SK-N-SH (cell line): ENCODE data around the gene GPRIN3. TPM values are rescaled to one million over a fixed set of nuclear protein-coding genes. Genes with fewer than 3 reads are reported as not detected.

Source experiments
- CTCF ChIA-PET: fragments of 300-600, 350-600 bp; formaldehyde crosslinking; extraction: SDS; loops from one replicate; lab custom pipeline; 2021; lab: Yijun Ruan, JAX
- POLR2A ChIA-PET: fragments of 350-600 bp; sonication (Branson Sonifier 250); formaldehyde crosslinking; extraction: SDS; loops from one replicate; lab custom pipeline; 2020; ENCODE audit warnings: antibody characterized with exemption, inconsistent platforms; lab: Yijun Ruan, JAX
- DNase-seq: peaks from one replicate; pipeline ENCODE4 v3.0.0; 2012
- H2AFZ ChIP-seq: fragments of 200-600 bp; sonication (generic); 2 replicates; pipeline ENCODE4 v1.8.1; 2016; ENCODE audit warnings: antibody characterized with exemption, mild to moderate bottlenecking, low read depth
- H3F3A ChIP-seq: fragments of 200-600 bp; sonication (generic); replicated peaks from 2 replicates; pipeline ENCODE3; 2016; ENCODE audit warnings: antibody characterized with exemption, mild to moderate bottlenecking; ENCODE audit not compliant: insufficient read depth
- H3K27ac ChIP-seq, 2 experiments: fragments of 200-500 bp in 1 of 2; fragments of 200-600 bp in 1 of 2; sonication (Bioruptor generic) in 1 of 2; sonication (generic), shearing (Covaris generic) in 1 of 2; 2 replicates each; pipeline versions ENCODE4 v1.5.1 to v1.6.1; 2014 to 2016; ENCODE audit warnings: low read depth in 2 of 2, inconsistent platforms in 1 of 2, low read length in 1 of 2, mild to moderate bottlenecking in 1 of 2, mixed read lengths in 1 of 2
- H3K27me3 ChIP-seq: fragments of 200-600 bp; sonication (generic), shearing (Covaris generic); 2 replicates; pipeline ENCODE4 v1.6.1; 2016; ENCODE audit warnings: mixed run types; ENCODE audit not compliant: insufficient read depth
- H3K36me3 ChIP-seq, 2 experiments: fragments of 200-500 bp in 1 of 2; fragments of 200-600 bp in 1 of 2; sonication (Bioruptor generic) in 1 of 2; sonication (generic) in 1 of 2; replicated peaks in 1 of 2; 2 replicates each; pipeline versions ENCODE3 to v1.5.1; 2014 to 2016; ENCODE audit warnings: low read length in 1 of 2, mild to moderate bottlenecking in 1 of 2; ENCODE audit not compliant: insufficient read depth in 2 of 2, control insufficient read depth in 1 of 2
- H3K4me1 ChIP-seq, 2 experiments: fragments of 200-500 bp in 1 of 2; fragments of 200-600 bp in 1 of 2; sonication (Bioruptor generic) in 1 of 2; sonication (generic), shearing (Covaris generic) in 1 of 2; 2 replicates each; pipeline versions ENCODE4 v1.5.1 to v1.6.1; 2014 to 2016; ENCODE audit warnings: low read depth in 1 of 2, low read length in 1 of 2, mixed run types in 1 of 2; ENCODE audit not compliant: insufficient read depth in 2 of 2, control insufficient read depth in 1 of 2
- H3K4me2 ChIP-seq: fragments of 200-600 bp; sonication (generic), shearing (Covaris generic); 2 replicates; pipeline ENCODE4 v1.6.1; 2017; ENCODE audit warnings: mixed run types
- H3K4me3 ChIP-seq, 2 experiments: fragments of 200-500 bp in 1 of 2; fragments of 200-600 bp in 1 of 2; sonication (Bioruptor generic) in 1 of 2; sonication (generic), shearing (Covaris generic) in 1 of 2; 2 replicates each; pipeline versions ENCODE4 v1.5.1 to v1.8.1; 2014 to 2016; ENCODE audit warnings: low read depth in 2 of 2, inconsistent platforms in 1 of 2, low read length in 1 of 2, mild to moderate bottlenecking in 1 of 2, mixed read lengths in 1 of 2, moderate library complexity in 1 of 2
- H3K79me2 ChIP-seq: fragments of 200-600 bp; sonication (generic); 2 replicates; pipeline ENCODE4 v1.8.1; 2017; ENCODE audit warnings: mild to moderate bottlenecking; ENCODE audit not compliant: insufficient read depth
- H3K9ac ChIP-seq: fragments of 200-600 bp; sonication (generic); 2 replicates; pipeline ENCODE4 v1.6.1; 2017; ENCODE audit warnings: mixed run types
- H3K9me2 ChIP-seq: fragments of 200-600 bp; sonication (generic); 2 replicates; pipeline ENCODE4 v1.6.1; 2017; ENCODE audit warnings: mixed run types
- H3K9me3 ChIP-seq: fragments of 200-600 bp; sonication (generic); 2 replicates; pipeline ENCODE4 v1.6.1; 2017; ENCODE audit warnings: mixed run types, mild to moderate bottlenecking, moderate library complexity
- H4K20me1 ChIP-seq: fragments of 200-600 bp; sonication (generic); 2 replicates; pipeline ENCODE4 v1.6.1; 2017; ENCODE audit warnings: mild to moderate bottlenecking, mixed run types; ENCODE audit not compliant: insufficient read depth
- CHD2 ChIP-seq: fragments of 150-350 bp; IDR thresholded peaks from 2 replicates; pipeline ENCODE4 v1.6.1; 2018; ENCODE audit warnings: low read length; ENCODE audit not compliant: partially characterized antibody
- CTCF ChIP-seq: fragments of 200-600 bp; sonication (generic); IDR thresholded peaks from 2 replicates; pipeline ENCODE4 v1.6.1; 2017; ENCODE audit warnings: antibody characterized with exemption, mild to moderate bottlenecking, moderate library complexity
- ELF1 ChIP-seq: IDR thresholded peaks from 2 replicates; pipeline ENCODE4 v1.4.0; 2012
- JUND ChIP-seq: IDR thresholded peaks from 2 replicates; pipeline ENCODE4 v1.4.0; 2012
- PBX3 ChIP-seq: IDR thresholded peaks from 2 replicates; pipeline ENCODE4; 2012
- POLR2AphosphoS5 ChIP-seq: IDR thresholded peaks from 2 replicates; pipeline ENCODE4 v1.6.1; 2012; ENCODE audit warnings: low read depth, low read length
- RAD21 ChIP-seq: IDR thresholded peaks from 2 replicates; pipeline ENCODE4 v1.6.1; 2012; ENCODE audit warnings: mild to moderate bottlenecking, low read length
- SIN3A ChIP-seq: IDR thresholded peaks from 2 replicates; pipeline ENCODE4 v1.6.1; 2012; ENCODE audit warnings: low read depth, mild to moderate bottlenecking, low read length, moderate library complexity, borderline replicate concordance
- SMC3 ChIP-seq: IDR thresholded peaks from 2 replicates; pipeline ENCODE4 v1.6.1; 2012; ENCODE audit warnings: low read depth, low read length, improper control_type of control experiment
- TAF1 ChIP-seq: IDR thresholded peaks from 2 replicates; pipeline ENCODE4 v1.6.1; 2012; ENCODE audit warnings: low read depth, mild to moderate bottlenecking, low read length, moderate library complexity, borderline replicate concordance
- TCF12 ChIP-seq: IDR thresholded peaks from 2 replicates; pipeline ENCODE4 v1.4.0; 2012
- WGBS: methylation state at CpG from one replicate; pipeline ENCODE4 v1.1.6; 2017; ENCODE audit warnings: low lambda C conversion rate; 5-methylcytosine and 5-hydroxymethylcytosine counted together
- polyA plus RNA-seq, 3 experiments: library from polyadenylated mRNA; depleted of rRNA; stranded (reverse); fragments of >200 nt; gene quantifications; 2 replicates each; pipeline ENCODE4 v1.2.3, GENCODE V29; 2012
- TF ChIP-seq, protein P1 (sequence below): IDR thresholded peaks from 2 replicates; pipeline ENCODE4 v1.4.0; 2012; ENCODE audit warnings: low read depth, borderline replicate concordance
- TF ChIP-seq, protein P2 (sequence below): fragments of 150-350 bp; IDR thresholded peaks from 2 replicates; pipeline ENCODE4 v1.6.1; 2017; ENCODE audit warnings: antibody characterized with exemption, low read length, low read depth, borderline replicate concordance

Gene GPRIN3
- polyA plus RNA-seq, 1 of the 3 experiments (the other 2 are of a cell fraction), result not detected

DNA sequence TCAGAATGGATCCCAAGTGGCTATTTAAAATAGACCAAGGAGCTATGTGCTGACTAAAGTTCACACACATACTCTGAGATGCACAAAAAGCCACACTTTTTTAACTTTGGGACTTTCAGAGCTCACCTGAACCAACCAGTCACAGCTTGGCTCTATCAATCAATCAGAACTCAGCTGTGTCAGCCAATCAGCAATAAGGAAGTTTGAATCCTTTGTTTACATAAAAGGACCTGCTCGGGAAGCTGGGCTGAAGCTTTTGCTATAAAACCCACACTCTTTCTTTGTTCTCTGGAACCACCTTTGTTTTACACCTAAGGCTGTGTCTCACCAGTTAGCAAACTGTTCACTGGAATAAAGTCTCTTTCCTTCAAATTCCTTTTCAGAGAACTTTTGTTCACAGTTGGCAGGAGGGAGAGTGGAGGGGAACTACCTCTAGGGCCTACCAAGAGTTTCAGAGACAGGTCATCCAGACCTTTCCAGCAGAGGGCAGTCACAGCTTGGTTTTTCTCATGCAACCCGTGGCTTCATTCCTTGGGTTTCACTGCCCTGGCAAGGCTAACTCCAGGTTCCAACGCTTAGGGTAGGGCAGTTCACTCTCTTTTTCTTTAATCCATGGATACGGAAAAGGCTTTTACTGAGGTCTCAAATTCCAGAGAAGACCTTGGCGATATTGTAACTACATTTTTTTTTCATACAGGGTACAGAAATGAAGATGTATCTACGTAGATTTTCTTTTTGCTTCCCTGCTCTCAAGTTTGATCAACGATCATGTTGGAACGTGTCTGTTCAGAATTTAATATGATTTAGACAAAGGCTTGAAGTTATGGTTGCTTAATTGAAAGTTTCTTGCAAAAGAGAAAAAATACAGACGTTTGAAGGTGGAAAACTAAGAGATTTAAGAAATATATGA lies 80.7 kb downstream of the GPRIN3 start:
- TF ChIP-seq SMC3 (peak; percentile 71; the same call in 1 of the 2 replicates), JUND (no peak), POLR2AphosphoS5 (no peak), TAF1 (no peak), ELF1 (no peak), RAD21 (peak; percentile 90), PBX3 (no peak), TCF12 (no peak), CTCF (peak; percentile 69), SIN3A (no peak), CHD2 (no peak)
- TF ChIP-seq, protein P1, sequence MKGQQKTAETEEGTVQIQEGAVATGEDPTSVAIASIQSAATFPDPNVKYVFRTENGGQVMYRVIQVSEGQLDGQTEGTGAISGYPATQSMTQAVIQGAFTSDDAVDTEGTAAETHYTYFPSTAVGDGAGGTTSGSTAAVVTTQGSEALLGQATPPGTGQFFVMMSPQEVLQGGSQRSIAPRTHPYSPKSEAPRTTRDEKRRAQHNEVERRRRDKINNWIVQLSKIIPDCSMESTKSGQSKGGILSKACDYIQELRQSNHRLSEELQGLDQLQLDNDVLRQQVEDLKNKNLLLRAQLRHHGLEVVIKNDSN, result no peak
- TF ChIP-seq, protein P2, sequence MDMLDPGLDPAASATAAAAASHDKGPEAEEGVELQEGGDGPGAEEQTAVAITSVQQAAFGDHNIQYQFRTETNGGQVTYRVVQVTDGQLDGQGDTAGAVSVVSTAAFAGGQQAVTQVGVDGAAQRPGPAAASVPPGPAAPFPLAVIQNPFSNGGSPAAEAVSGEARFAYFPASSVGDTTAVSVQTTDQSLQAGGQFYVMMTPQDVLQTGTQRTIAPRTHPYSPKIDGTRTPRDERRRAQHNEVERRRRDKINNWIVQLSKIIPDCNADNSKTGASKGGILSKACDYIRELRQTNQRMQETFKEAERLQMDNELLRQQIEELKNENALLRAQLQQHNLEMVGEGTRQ, result no peak
- Histone ChIP-seq H3K79me2 (no peaks in the 10 kb centered on the region), H3K4me2 (no peak overlapping the region), H3K4me3 (peak overlapping the region in 1 of 2 experiments; percentile 9; a peak in 1 of 4 replicates), H3K27me3 (no peaks in the 10 kb centered on the region), H3K4me1 (no peaks in the 10 kb centered on the region), H4K20me1 (no peaks in the 10 kb centered on the region), H3K27ac (no peak overlapping the region), H3K9me3 (no peaks in the 10 kb centered on the region), H3K36me3 (no peaks in the 10 kb centered on the region), H3K9ac (no peak overlapping the region), H3K9me2 (no peaks in the 10 kb centered on the region), H3F3A (no peaks in the 10 kb centered on the region), H2AFZ (no peak overlapping the region)
- ChIA-PET CTCF (interaction anchor here (0.6 to 5.1 kb wide), 48 partner anchors 10 to 1066 kb away, joined by 3 to 76 read pairs (median 4); partner anchors contain the start of gene MMRN1), POLR2A (no interaction called here)
- peak; percentile 56 for DNase-seq
- WGBS, result 49% methylated on average over 9 of the region's 9 CpGs
